A673 (cell line): Measurements from ENCODE around the gene IFT25.
"Not testable (repeated sequence)": the region's sequence is repeated elsewhere in the genome, so short reads cannot be mapped to it uniquely, and the experiment has no call there.

Experiments used
- CTCF ChIP-seq: fragments of 300-800, 200-600 bp; sonication (generic); conservative IDR thresholded peaks from 2 replicates; pipeline ENCODE4 v1.5.1; 2017; ENCODE audit warnings: low read depth, mild to moderate bottlenecking, antibody characterized with exemption, low read length, moderate library complexity, mixed read lengths
- EZH2 ChIP-seq: fragments of 200-600 bp; sonication (generic); IDR thresholded peaks from 2 replicates; pipeline ENCODE4 v1.6.1; 2017; ENCODE audit warnings: borderline replicate concordance, low read depth, mild to moderate bottlenecking, mixed read lengths, antibody characterized with exemption, low read length; ENCODE audit not compliant: poor library complexity, severe bottlenecking

- TF ChIP-seq EZH2, CTCF: not testable (repeated sequence)
Measured at GRCh38 chr1:53883600-53883999, 61.9 kb downstream of the IFT25 start.
